D721Med (cell line): ENCODE results near the gene EPHA4.
A peak's percentile ranks its signal among the peaks of the same experiment; 100 is the strongest.

Experiments
- DNase-seq: peaks from one replicate; pipeline ENCODE4 v3.0.0; 2011; ENCODE audit warnings: low spot score; ENCODE audit not compliant: insufficient read length
- FAIRE-seq: peaks from 2 replicates; lab custom pipeline; 2011; peaks lifted over from hg19 to GRCh38; lab: Jason Lieb, UNC
- TF ChIP-seq, protein P1 (sequence below): IDR thresholded peaks from 2 replicates; pipeline ENCODE4 v1.5.1; 2012; ENCODE audit warnings: mild to moderate bottlenecking, control low read depth; ENCODE audit not compliant: insufficient read depth; ENCODE audit errors: missing control alignments

EPHA4 gene

GRCh38 chr2:221572821-221573429, 821 bp upstream of the EPHA4 start:
- TF ChIP-seq, protein P1, sequence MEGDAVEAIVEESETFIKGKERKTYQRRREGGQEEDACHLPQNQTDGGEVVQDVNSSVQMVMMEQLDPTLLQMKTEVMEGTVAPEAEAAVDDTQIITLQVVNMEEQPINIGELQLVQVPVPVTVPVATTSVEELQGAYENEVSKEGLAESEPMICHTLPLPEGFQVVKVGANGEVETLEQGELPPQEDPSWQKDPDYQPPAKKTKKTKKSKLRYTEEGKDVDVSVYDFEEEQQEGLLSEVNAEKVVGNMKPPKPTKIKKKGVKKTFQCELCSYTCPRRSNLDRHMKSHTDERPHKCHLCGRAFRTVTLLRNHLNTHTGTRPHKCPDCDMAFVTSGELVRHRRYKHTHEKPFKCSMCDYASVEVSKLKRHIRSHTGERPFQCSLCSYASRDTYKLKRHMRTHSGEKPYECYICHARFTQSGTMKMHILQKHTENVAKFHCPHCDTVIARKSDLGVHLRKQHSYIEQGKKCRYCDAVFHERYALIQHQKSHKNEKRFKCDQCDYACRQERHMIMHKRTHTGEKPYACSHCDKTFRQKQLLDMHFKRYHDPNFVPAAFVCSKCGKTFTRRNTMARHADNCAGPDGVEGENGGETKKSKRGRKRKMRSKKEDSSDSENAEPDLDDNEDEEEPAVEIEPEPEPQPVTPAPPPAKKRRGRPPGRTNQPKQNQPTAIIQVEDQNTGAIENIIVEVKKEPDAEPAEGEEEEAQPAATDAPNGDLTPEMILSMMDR = no peak
- DNase-seq (no peak), FAIRE-seq (no peak)

GRCh38 chr2:221571551-221572218, 419 bp downstream of the EPHA4 start:
- no peak for FAIRE-seq
- TF ChIP-seq, protein P1 = no peak
- DNase-seq = no peak

DNA sequence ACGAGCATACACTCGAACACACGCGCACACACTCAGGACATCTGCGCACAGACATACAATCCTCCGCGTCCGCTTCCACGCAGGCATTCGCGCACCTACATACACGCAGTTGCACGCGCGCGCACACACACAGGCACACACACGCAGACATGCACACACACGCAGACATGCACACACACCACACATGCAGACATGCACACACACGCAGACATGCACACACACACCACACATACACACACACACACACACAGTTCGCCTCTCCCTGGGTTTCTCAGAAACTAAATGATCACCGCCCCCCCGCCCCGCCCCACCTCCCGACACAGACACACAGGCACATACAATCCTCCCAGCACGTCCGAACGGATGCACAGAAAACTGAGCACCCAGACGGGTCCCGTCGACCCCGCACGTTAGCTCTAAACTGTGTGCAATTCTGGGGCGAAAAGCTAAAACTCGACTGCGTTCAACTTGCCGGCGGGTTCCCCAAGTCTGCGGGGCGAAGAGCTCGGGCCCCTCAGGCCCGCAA, 1.0 kb downstream of the EPHA4 start:
- FAIRE-seq (no peak), DNase-seq (no peak)
- TF ChIP-seq, protein P1 = no peak

- DNase-seq (no peak), FAIRE-seq (no peak)
These were observed 1.7 kb downstream of the EPHA4 start for GRCh38 chr2:221570321-221570935.

GRCh38 chr2:221569871-221570270, 2.2 kb downstream of the EPHA4 start:
- FAIRE-seq = no peak
- DNase-seq = no peak
- TF ChIP-seq, protein P1 = no peak

More at GRCh38 chr2:221570321-221570935, 1.7 kb downstream of the EPHA4 start:
- TF ChIP-seq, protein P1 = peak; percentile 59

- TF ChIP-seq, protein P1 = no peak
- no peak for DNase-seq
- no peak for FAIRE-seq
These were observed 2.7 kb downstream of the EPHA4 start for GRCh38 chr2:221569425-221569845.
